GM12878 (cell line): ENCODE data around the gene GTF2H2. TPM values are rescaled to one million over a fixed set of nuclear protein-coding genes. Genes with fewer than 3 reads are reported as not detected.
"Not testable (repeated sequence)": the region's sequence is repeated elsewhere in the genome, so short reads cannot be mapped to it uniquely, and the experiment has no call there.

Experiments used
- ATAC-seq: fragments of 200-7000 bp; cut with Tn5 transposase; 3 replicates; pipeline ENCODE4 v1.9.1; 2020; ENCODE audit warnings: mild to moderate bottlenecking, moderate library complexity
- Bru-seq: library from RNA; stranded (reverse); fragments of 400-500 nt; gene quantifications from one replicate; lab custom pipeline; 2021; lab: Mats Ljungman, UMichigan
- BruChase-seq, 2 experiments: library from RNA; stranded (reverse); fragments of 400-500 nt; gene quantifications; one replicate each; lab custom pipeline; 2021; lab: Mats Ljungman, UMichigan
- BruUV-seq: library from RNA; stranded (reverse); fragments of 400-500 nt; replicated peaks from 2 replicates; lab custom pipeline; 2021; lab: Mats Ljungman, UMichigan
- CTCF ChIA-PET: fragments of 300-600 bp; sonication (Branson Sonifier 250); formaldehyde crosslinking; extraction: SDS; loops from one replicate; lab custom pipeline; 2021; ENCODE audit warnings: inconsistent platforms; lab: Yijun Ruan, JAX
- POLR2A ChIA-PET: fragments of 350-600 bp; formaldehyde crosslinking; extraction: SDS; loops from one replicate; lab custom pipeline; 2021; ENCODE audit warnings: inconsistent platforms; lab: Charles Lee
- RAD21 ChIA-PET: fragments of 300-600 bp; sonication (Branson Sonifier 250); formaldehyde crosslinking; loops from one replicate; lab custom pipeline; 2023; ENCODE audit warnings: antibody characterized with exemption; ENCODE audit not compliant: unreplicated experiment; lab: Charles Lee
- SMC1A ChIA-PET: fragments of 300-600 bp; sonication (Branson Sonifier 250); formaldehyde crosslinking; loops from one replicate; lab custom pipeline; 2023; ENCODE audit not compliant: unreplicated experiment, uncharacterized antibody; lab: Charles Lee
- DNase-seq: peaks from one replicate; pipeline ENCODE4 v3.0.0-alpha.2; 2011; ENCODE audit warnings: low read depth, low spot score
- FAIRE-seq: peaks from 3 replicates; lab custom pipeline; 2011; peaks lifted over from hg19 to GRCh38; lab: Jason Lieb, UNC
- H2AFZ ChIP-seq: 2 replicates; pipeline ENCODE4 v1.6.0; 2011; ENCODE audit warnings: low read depth, low read length, control low read depth; ENCODE audit not compliant: control insufficient read depth
- H3K27ac ChIP-seq: 2 replicates; pipeline ENCODE4 v1.5.1; 2011; ENCODE audit warnings: control low read depth; ENCODE audit not compliant: control insufficient read depth, insufficient read depth
- H3K27me3 ChIP-seq, 2 experiments: replicated peaks in 1 of 2; 2 replicates each; pipeline versions ENCODE4 v1.6.0 to v1.6.1; 2011; ENCODE audit warnings: low read length in 1 of 2; ENCODE audit not compliant: control insufficient read depth in 2 of 2, insufficient read depth in 2 of 2
- H3K36me3 ChIP-seq, 2 experiments: 2 replicates each; pipeline ENCODE4 v1.5.1; 2011; ENCODE audit warnings: low read length in 1 of 2; ENCODE audit not compliant: control insufficient read depth in 2 of 2, insufficient read depth in 2 of 2
- H3K4me1 ChIP-seq: 2 replicates; pipeline ENCODE4 v1.6.1; 2011; ENCODE audit warnings: mild to moderate bottlenecking, low read length, moderate library complexity, mixed read lengths; ENCODE audit not compliant: control insufficient read depth, insufficient read depth
- H3K4me2 ChIP-seq: 2 replicates; pipeline ENCODE4 v1.6.0; 2011; ENCODE audit warnings: control low read depth; ENCODE audit not compliant: control insufficient read depth, insufficient read depth
- H3K4me3 ChIP-seq: fragments of 200-600 bp; sonication (generic); 2 replicates; pipeline ENCODE4 v1.5.1; 2016
- H3K79me2 ChIP-seq: 2 replicates; pipeline ENCODE4 v1.6.0; 2011; ENCODE audit warnings: low read length; ENCODE audit not compliant: control insufficient read depth, insufficient read depth
- H3K9ac ChIP-seq: 2 replicates; pipeline ENCODE4 v1.8.0; 2011; ENCODE audit warnings: low read length, control low read depth, mixed read lengths; ENCODE audit not compliant: control insufficient read depth, insufficient read depth
- H3K9me3 ChIP-seq: replicated peaks from 3 replicates; pipeline ENCODE4 v1.5.1; 2011; ENCODE audit warnings: mild to moderate bottlenecking, low read length; ENCODE audit not compliant: control insufficient read depth, insufficient read depth
- H4K20me1 ChIP-seq: 2 replicates; pipeline ENCODE4 v1.6.0; 2011; ENCODE audit not compliant: control insufficient read depth, insufficient read depth
- WGBS: methylation state at CpG from one replicate; pipeline ENCODE4 v1.1.6; 2016; ENCODE audit warnings: low lambda C conversion rate; ENCODE audit not compliant: insufficient replicate concordance, insufficient coverage; ENCODE audit errors: missing lambda C conversion rate; 5-methylcytosine and 5-hydroxymethylcytosine counted together
- in situ Hi-C: fragments of 300-500 bp; cut with MboI; formaldehyde crosslinking; loops from 9 replicates; pipeline ENCODE4 v1.14.3; 2018; ENCODE audit warnings: mixed read lengths
- intact Hi-C: fragments of 100-400 bp; cut with micrococcal nuclease; formaldehyde crosslinking; loops from one replicate; pipeline ENCODE4 v1.14.2; 2022; ENCODE audit not compliant: unreplicated experiment
- long read RNA-seq, 2 experiments: library from polyadenylated mRNA; unstranded; transcript quantifications; one replicate each; pipeline ENCODE4 v2.0.0, GENCODE V29; 2019 to 2020
- polyA minus RNA-seq, 3 experiments: library from RNA; depleted of rRNA, polyadenylated mRNA; stranded (reverse); fragments of >200 nt; gene quantifications; 2 replicates each; pipeline ENCODE4 v1.2.3, GENCODE V29; 2011
- polyA plus RNA-seq, 11 experiments: library from polyadenylated mRNA; depleted of rRNA in 4 of 11; unstranded in 6 of 11; stranded (reverse) in 5 of 11; fragments of >200 nt; fragmentation: Nextera tagmentation in 4 of 11; fragmentation: Illumina TruSeq in 1 of 11; extraction: Ambion mirVana in 4 of 11; extraction: Trizol in 1 of 11; gene quantifications; 1 replicate in 1 of 11; 2 replicates in 10 of 11; pipeline versions ENCODE4 v1.2.1 to v1.2.3, GENCODE V29; 2011 to 2016; ENCODE audit warnings: inconsistent platforms in 2 of 11, missing spikeins in 2 of 11, low read depth in 1 of 11
- total RNA-seq, 4 experiments: library from RNA; depleted of rRNA in 3 of 4; stranded (reverse); fragments of >200 nt in 3 of 4; fragmentation: Illumina TruSeq in 1 of 4; extraction: Trizol in 1 of 4; gene quantifications; 2 replicates each; pipeline versions ENCODE4 v1.2.1 to v1.2.3, GENCODE V29; 2013 to 2021

The GTF2H2 gene
- total RNA-seq (2013; cell fraction: nucleolus; rRNA removed) = 196 and 215 TPM in 2 replicates
- total RNA-seq (2014; rRNA removed) (33.7 and 40.2 TPM in 2 replicates), total RNA-seq (2014; rRNA removed; fragmentation: Illumina TruSeq; extraction: Trizol) (45.6 and 50.0 TPM in 2 replicates), total RNA-seq (2021) (23.2 and 24.5 TPM in 2 replicates), polyA plus RNA-seq (2011; rRNA removed) (36.9 and 46.6 TPM in 2 replicates), polyA plus RNA-seq (2014; fragmentation: Illumina TruSeq; extraction: Trizol) (24.5 and 27.9 TPM in 2 replicates), polyA plus RNA-seq (2014; fragmentation: Nextera tagmentation; extraction: Ambion mirVana) (10 to 100 TPM; 44.0 to 51.0 TPM), polyA plus RNA-seq (2014; rRNA removed) (23.9 and 29.7 TPM in 2 replicates), polyA plus RNA-seq (2016; fragmentation: Nextera tagmentation; extraction: Ambion mirVana) (10 to 100 TPM; 45.5 to 58.7 TPM), polyA minus RNA-seq (2011; rRNA and poly(A)+ RNA removed) (18.9 and 31.9 TPM in 2 replicates), Bru-seq, nascent RNA (percentile 55 among the genes with signal in this experiment), BruChase-seq, experiment 1, labeled RNA remaining after a 6-hour chase (percentile 63 among the genes with signal in this experiment), BruChase-seq, experiment 2, labeled RNA remaining after a 2-hour chase (percentile 63 among the genes with signal in this experiment)
- polyA plus RNA-seq (2011; ENCODE audit: low read depth) = 7.4 TPM
- 8.6 and 9.4 TPM in 2 replicates for polyA plus RNA-seq (2011; cell fraction: cytosol; rRNA removed)
- 20.7 and 31.5 TPM in 2 replicates for polyA plus RNA-seq (2011; cell fraction: nucleus; rRNA removed)
- 11.4 and 12.4 TPM in 2 replicates for polyA plus RNA-seq (2012)
- polyA minus RNA-seq (2011; cell fraction: cytosol; rRNA and poly(A)+ RNA removed) = 7.1 and 11.5 TPM in 2 replicates
- 30.6 and 48.9 TPM in 2 replicates for polyA minus RNA-seq (2011; cell fraction: nucleus; rRNA and poly(A)+ RNA removed)
- long read RNA-seq, experiment 1, full-length matches to known transcripts = 4 of 18 reads
- long read RNA-seq, experiment 1, partial matches to known transcripts = 3 of 18 reads
- long read RNA-seq, experiment 1, other reads (novel, unspliced or antisense) = 11 of 18 reads
- long read RNA-seq, experiment 2, full-length matches to known transcripts = 32 of 165 reads
- long read RNA-seq, experiment 2, partial matches to known transcripts = 30 of 165 reads
- long read RNA-seq, experiment 2, other reads (novel, unspliced or antisense) = 103 of 165 reads

GRCh38 chr5:71067262-71067928 is at the start of gene GTF2H2:
Gene GTF2H2 (minus strand): TSS chr5:71067676. CDS start chr5:71062763, 4,913 bp downstream.
- ATAC-seq = peak; percentile 99
- H2AFZ ChIP-seq, FAIRE-seq, CTCF ChIA-PET, H3K36me3 ChIP-seq, H4K20me1 ChIP-seq, SMC1A ChIA-PET, H3K9me3 ChIP-seq, POLR2A ChIA-PET, RAD21 ChIA-PET, intact Hi-C loops, H3K27me3 ChIP-seq, H3K4me1 ChIP-seq, BruUV-seq, H3K4me2 ChIP-seq, H3K4me3 ChIP-seq, in situ Hi-C loops, H3K79me2 ChIP-seq, H3K27ac ChIP-seq, H3K9ac ChIP-seq, DNase-seq: not testable (repeated sequence)
- no CpG with 5 or more reads among the region's 46 CpGs for WGBS

- RAD21 ChIA-PET, H4K20me1 ChIP-seq, in situ Hi-C loops, H3K4me3 ChIP-seq, SMC1A ChIA-PET, H2AFZ ChIP-seq, H3K27me3 ChIP-seq, H3K79me2 ChIP-seq, FAIRE-seq, H3K36me3 ChIP-seq, CTCF ChIA-PET, H3K9ac ChIP-seq, BruUV-seq, DNase-seq, POLR2A ChIA-PET, ATAC-seq, H3K9me3 ChIP-seq, H3K4me2 ChIP-seq, intact Hi-C loops, H3K27ac ChIP-seq, H3K4me1 ChIP-seq: not testable (repeated sequence)
- no CpG with 5 or more reads among the region's 12 CpGs for WGBS
Observed at GRCh38 chr5:71109730-71110275, 42.3 kb upstream of the GTF2H2 start.

- H2AFZ ChIP-seq, RAD21 ChIA-PET: not testable (repeated sequence)
Observed at GRCh38 chr5:71099996-71100395, 32.5 kb upstream of the GTF2H2 start.

More at GRCh38 chr5:71099996-71100395, 32.5 kb upstream of the GTF2H2 start:
- H3K27me3 ChIP-seq, BruUV-seq, H3K4me3 ChIP-seq, H3K4me2 ChIP-seq, intact Hi-C loops, H3K9me3 ChIP-seq, POLR2A ChIA-PET, DNase-seq, ATAC-seq, H3K27ac ChIP-seq, H3K36me3 ChIP-seq, H3K9ac ChIP-seq, H3K4me1 ChIP-seq, CTCF ChIA-PET, SMC1A ChIA-PET, FAIRE-seq, H4K20me1 ChIP-seq, H3K79me2 ChIP-seq: not testable (repeated sequence)
- in situ Hi-C loops = loop anchor here (25.0 kb wide), 1 partner anchor 1588 kb away; no protein-coding TSS in a partner anchor
- no CpG with 5 or more reads among the region's 7 CpGs for WGBS
